ENCODE measurements around the gene CYP2A7. TPM values are rescaled to one million over a fixed set of nuclear protein-coding genes. Genes with fewer than 3 reads are reported as not detected.
"Not testable (repeated sequence)": the region's sequence is repeated elsewhere in the genome, so short reads cannot be mapped to it uniquely, and the experiment has no call there.

Gene CYP2A7
- total RNA-seq, 2 donors from 2014 or later: not detected

DNA sequence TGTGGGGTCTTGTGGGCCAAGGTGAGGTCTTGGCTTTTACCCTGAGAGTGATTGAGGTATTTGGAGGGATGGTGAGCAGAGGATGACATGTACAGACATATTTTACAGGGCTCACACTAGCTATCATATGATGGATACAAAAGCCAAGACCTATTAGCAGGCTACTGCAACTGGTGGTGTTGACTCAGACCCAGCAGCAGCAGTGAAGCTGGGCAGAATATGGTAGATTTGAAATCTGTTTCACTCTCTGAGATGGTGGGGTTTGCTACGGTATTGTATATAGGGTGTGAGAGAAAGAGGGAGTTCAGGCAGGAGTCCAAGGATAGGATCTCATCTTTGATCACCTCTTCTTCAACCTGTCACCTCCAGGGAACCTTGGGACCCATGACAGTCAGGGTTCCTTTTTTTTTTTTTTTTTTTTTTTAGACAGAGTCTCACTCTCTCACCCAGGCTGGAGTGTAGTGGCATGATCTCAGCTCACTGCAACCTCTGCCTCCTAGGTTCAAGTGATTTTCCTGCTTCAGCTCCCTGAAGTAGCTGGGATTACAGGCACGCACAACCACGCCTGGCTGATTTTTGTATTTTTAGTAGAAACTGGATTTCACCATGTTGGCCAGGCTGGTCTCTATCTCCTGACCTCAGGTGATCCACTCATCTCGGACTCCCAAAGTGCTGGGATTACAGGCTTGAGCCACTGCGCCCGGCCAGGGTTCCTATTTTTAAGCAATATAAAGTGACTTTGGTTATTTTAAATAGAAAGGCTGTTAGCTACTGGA is 20.1 kb upstream of the CYP2A7 start:
- DNase-seq; ATAC-seq; intact Hi-C loops (cut with DNase I): not testable (repeated sequence)

DNA sequence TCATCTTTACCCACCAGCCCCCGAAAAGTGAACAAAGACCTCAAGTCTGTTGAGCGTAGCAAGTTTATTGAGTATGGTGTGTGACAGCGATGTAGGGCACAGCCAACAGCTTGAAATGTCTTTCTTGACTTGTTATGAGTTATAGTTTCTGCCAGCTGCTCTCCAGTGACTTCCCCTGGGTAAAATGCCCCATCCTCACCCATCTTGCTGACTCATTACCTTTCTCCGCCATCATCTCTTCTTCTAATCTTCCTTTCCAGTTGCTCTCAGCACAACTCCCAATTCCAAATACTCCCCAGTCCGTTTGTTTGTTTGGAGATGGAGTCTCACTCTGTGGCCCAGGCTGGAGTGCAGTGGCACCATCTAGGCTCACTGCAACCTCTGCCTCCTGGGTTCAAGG is 18.5 kb upstream of the CYP2A7 start:
- ATAC-seq; intact Hi-C loops (cut with DNase I); DNase-seq: not testable (repeated sequence)

DNA sequence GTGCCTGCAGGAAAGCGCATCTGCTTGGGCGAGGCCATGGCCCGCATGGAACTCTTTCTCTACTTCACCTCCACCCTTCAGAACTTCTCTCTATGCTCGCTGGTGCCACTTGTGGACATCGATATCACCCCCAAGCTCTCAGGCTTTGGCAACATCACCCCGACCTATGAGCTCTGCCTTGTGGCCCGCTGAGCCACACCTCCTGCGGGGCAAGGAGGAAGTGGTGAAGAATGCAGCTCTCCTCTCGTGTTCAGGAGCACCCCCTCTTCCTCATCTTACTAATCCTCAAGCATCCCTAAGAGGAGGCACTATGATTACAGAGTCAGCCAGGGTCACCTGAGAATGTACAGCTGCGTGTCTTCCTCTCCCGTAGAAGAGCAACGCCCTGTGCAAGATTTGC is 17.9 kb upstream of the CYP2A7 start:
- ATAC-seq; intact Hi-C loops (cut with DNase I); DNase-seq: not testable (repeated sequence)

DNA sequence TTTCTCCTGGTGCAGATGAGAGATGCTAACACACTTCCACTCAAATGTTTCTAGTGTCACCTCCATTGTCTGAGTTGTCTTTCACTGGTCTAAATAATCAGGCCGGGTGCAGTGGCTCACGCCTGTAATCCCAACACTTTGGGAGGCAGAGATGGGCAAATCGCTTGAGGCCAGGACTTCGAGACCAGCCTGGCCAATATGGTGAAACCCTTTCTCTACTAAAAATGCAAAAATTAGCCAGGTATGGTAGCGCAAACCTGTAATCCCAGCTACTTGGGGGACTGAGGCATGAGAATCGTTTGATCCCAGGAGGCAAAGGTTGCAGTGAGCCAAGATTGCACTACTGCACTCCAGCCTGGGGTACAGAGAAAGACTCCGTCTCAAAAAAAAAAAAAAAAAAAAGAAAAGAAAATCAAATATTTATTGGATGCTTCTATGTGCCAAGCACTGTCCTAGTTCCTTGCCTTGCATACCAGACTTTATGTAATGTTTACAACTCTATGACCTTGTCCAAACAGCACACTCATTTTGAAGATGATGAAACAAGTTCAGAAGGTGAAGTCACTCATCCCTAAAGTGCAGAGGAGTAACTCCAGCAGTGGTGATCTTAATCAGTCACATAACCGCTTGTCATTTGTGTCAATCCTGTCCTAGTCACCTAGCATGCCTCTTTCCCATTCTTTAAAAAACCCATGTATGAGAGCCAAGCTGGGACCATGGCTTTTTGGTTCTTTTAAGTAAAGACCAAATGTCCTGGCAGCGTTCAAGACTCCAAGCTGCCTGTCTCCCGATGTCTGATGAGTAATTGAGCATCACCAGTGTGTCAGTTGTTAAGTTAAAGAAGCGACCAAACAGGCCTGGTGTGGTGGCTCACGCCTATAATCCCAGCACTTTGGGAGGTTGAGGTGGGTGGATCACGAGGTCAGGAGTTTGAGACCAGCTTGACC is 15.1 kb upstream of the CYP2A7 start:
- intact Hi-C loops (cut with DNase I); ATAC-seq; DNase-seq: not testable (repeated sequence)

DNA sequence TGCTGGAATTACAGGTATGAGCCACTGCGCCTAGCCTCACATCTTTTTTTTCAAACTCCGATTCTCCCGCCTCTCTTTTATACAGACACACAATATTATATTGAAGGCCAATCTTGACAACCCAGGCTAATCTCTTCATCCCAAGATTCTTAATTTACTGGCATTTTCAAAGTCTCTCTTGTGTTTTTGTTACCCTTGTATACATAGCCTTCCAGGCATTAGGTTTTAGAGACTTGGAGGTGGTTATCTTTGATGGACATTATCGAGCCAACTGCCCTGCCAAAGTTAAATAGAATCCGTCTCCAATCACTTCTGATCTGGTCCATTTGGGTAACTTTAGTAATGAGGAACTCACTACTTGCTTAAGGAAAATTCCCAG is 14.4 kb upstream of the CYP2A7 start:
- ATAC-seq (no peak), DNase-seq (no peak)
- intact Hi-C loops (cut with DNase I): no loop called here

DNA sequence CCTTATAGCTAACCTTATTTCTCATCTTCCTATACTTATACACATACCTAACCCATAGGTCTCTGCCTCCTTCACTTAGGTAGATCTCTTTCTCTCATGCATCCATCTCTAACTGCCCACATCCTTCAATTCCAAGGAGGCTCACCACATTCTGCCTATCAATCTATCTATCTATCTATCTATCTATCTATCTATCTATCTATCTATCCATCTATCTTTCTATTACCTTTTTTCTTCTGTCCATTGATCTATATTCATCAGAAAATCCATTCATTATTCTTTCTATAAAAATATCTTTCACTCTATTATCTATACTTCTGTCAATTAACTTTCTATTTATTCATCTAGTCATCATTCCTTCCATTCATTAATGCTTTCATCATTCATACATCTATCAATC is 11.1 kb upstream of the CYP2A7 start:
- intact Hi-C loops (cut with DNase I): no loop called here
- no peak for DNase-seq
- no peak for ATAC-seq

DNA sequence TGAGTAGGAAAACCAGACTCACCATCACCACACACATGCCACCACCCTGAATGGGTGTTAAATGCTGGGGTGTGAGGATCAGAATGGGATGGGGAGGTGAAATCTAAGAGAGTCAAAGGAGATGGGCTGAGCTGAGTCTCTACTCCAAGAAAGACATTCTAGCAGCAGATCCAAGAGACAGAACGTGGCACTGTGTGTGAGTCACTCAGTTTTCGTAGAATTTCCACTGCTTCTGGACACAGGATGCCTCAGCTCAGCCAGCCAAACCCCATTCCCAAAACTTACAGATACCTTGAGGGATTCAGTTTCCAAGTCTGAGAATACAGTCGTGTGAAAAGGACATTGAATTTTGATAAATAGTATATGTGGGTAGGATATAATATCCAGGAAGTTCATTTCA is 7.3 kb upstream of the CYP2A7 start:
- DNase-seq: no peak
- no peak for ATAC-seq
- intact Hi-C loops (cut with DNase I): no loop called here

DNA sequence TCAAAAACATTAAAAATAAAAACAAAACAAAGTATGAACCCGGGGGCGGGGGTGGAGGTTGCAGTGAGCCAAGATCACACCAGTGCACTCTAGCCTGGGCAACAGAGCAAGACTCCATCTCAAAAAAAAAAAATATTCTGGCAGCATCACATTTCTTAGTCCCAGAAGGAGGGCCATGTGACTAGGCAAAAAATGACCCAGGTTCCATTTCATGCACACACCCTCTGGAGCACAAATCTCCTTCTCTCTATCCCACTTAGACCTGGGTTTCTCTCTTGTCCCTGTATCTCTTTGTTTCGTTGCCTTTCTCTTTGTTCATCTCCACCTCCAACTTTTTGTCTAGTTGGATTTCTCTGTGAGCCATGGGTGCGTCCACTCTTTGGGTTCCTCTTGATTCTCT is 6.2 kb upstream of the CYP2A7 start:
- intact Hi-C loops (cut with DNase I): no loop called here

DNA sequence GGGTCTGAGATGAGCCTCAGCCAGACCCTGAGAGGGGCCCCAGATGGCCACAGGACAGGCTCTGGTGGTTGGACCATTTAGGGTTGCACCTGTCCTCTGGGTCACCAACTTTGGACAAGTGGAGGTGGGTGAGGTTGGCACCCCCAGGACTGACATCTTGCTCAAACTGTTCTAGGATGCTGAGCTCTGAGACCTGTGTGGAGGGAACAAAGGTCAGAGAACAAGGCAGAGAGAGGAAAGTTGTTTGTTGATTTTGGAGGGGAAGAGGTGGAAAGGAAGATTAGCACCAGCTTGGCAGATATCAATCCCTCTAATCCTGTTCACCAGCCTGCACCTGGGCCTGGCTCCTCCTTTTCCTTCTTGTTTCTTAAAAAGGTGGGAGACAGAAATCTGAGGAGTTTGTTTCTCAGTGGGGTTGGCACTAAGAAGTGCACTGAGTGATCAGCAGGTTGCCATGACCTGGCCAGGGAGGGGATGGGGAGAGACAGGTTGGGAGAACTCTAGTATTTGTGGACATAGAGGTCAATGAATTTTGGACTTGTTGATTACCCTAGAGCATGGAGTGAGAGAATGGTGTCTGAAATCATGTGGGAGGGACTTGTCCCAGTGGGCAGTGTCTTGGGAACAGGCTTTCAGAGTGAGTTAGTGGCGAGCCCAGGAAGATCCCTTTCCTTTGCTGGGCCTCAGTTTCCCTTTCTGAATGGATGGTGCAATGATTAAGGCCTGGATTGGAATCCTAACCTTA is 2.3 kb upstream of the CYP2A7 start:
- ATAC-seq; DNase-seq; intact Hi-C loops (cut with DNase I): not testable (repeated sequence)

More for the DNA sequence above, 6.2 kb upstream of the CYP2A7 start:
- ATAC-seq (no peak), DNase-seq (no peak)

DNA sequence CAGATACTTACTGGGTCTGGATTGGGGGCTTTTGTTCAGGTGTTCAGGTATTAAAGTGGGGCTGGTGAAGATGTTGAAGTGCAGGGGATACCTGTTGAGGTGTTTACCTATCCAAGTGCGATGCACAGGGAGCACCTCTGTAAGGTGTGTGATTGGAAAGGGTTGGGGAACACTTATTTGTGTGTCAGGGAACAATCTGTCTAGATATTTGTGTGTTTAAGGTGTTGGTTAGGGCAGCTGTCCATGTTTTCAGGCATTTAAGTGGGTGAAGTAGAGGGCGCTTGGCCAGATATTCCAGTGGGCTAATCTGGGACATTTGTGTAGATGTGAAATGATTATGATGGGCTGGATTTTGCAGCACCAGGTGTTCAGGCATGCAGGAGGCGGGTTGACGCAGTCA is 2.7 kb downstream of the CYP2A7 start:
- DNase-seq; ATAC-seq; intact Hi-C loops (cut with DNase I): not testable (repeated sequence)

DNA sequence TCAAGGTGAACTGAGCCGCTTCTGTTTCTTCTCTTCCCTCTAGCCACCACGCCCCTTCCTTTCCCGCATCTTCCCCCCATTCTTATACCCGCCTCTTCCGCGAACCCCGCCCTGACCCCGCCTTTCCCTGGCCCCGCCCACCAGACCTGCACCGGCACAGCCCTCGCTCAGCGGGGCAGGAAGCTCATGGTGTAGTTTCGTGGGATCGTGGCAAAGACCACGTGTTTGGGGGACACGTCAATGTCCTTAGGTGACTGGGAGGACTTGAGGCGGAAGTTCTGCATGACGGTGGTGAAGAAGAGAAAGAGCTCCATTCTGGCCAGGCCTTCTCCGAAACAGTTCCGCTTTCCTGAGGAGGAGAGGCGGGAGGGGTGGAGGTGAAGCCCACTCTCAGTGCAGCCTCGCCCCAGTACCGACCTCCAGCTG is 6.5 kb downstream of the CYP2A7 start:
- DNase-seq: peak; percentile 74
- intact Hi-C loops (cut with DNase I): not testable (repeated sequence)
- peak; percentile 41 to 97 for ATAC-seq

DNA sequence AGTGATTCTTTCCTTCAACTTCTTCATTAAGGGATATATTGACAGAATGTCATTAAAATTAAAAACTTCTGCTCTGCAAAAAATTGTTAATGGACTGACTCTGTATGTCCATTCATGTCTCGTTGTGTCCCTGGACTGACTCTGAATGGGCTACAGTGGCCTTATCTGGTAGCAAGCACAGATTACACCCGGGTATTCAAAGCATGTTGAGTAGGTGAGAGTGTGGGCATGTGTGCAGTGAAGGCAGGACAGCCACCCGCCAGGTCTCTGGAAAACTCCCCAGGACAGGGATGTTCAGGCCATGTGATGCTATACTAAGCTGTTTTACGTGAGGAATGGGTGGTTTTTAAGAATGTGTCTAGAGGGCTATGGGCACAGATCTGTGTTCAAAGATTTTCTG is 7.2 kb downstream of the CYP2A7 start:
- ATAC-seq: peak; percentile 29 to 73
- intact Hi-C loops (cut with DNase I); DNase-seq: not testable (repeated sequence)

DNA sequence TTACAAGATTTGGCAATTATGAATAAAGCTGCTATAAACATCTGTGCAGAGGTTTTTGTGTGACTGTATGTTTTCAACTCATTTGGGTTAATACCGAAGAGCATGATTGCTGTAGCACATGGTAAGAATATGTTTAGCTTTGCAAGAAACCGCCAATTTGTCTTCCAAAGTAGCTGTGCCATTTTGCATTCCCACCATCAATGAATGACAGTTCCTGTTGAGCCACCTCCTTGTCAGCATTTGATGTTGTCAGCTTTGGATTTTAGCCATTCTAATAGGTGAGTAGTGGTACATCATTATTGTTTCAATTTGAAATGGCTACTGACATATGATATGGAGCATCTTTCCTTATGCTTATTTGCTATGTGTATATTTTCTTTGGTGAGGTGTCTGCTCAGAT is 8.2 kb downstream of the CYP2A7 start:
- ATAC-seq; intact Hi-C loops (cut with DNase I); DNase-seq: not testable (repeated sequence)

DNA sequence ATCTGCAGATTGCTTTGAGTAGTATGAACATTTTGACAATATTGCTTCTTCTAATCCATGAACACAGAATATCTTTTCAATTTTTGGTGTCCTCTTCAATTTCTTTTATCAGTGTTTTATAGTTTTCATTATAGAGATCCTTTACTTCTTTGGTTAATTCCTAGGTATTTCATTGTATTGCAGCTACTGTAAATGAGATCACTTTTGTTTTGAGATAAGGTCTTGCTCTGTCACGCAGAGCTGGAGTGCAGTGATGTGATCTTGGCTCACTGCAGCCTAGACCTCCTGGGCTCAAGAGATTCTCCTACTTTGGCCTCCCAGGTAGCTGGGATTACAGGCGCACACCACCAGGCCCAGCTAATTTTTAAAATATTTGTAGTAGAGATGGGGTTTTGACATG is 9.8 kb downstream of the CYP2A7 start:
- intact Hi-C loops (cut with DNase I): no loop called here

DNA sequence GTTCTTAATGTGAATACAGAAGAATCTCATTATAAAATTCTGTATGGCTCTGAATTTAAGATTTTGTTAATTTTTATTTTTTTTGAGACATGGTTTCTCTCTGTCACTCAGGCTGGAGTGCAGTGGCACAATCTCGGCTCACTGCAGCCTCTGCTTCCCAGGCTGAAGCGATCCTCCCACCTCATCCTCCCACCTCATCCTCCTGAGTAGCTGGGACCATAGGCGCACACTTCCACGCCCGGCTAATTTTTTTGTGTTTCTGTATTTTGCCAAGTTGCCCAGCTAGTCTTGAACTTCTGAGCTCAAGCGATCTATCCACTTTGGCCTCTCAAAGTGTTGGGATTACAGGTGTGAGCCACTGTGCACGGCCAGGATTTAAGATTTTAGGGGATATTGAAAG is 14.3 kb downstream of the CYP2A7 start:
- intact Hi-C loops (cut with DNase I): no loop called here
- ATAC-seq: no peak
- DNase-seq: no peak

More for the DNA sequence above, 9.8 kb downstream of the CYP2A7 start:
- no peak for DNase-seq
- ATAC-seq: no peak

DNA sequence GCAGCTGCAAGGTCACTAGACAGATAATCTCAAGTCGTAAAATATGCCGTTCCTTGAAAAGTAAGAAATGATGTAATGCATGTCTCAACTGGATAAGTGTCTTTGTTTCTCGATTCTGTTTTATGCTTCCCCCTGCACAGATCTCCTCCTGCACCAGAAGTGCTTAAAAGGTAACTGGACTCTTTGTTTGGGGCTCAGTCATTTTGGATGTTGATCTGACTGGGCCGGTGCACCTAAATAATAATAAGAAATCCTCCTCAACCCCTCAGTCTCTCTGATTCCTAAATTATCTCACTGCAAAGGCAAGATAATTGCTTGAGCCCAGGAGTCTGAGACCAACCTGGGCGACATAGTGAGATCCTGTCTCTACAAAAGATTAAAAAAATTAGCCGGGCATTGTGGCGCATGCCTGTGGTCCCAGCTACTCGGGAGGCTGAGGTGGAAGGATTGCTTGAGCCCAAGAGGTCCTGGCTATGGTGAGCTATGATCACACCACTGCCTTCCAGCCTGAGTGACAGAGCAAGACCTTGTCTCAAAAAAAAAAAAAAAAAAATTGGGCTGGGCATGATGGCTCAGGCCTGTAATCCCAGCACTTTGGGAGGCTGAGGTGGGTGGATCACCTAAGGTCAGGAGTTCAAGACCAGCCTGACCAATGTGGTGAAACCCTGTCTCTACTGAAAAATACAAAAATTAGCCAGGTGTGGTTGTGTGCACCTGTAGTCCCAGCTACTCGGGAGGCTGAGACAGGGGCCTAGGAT is 17.1 kb downstream of the CYP2A7 start:
- ATAC-seq; intact Hi-C loops (cut with DNase I); DNase-seq: not testable (repeated sequence)

DNA sequence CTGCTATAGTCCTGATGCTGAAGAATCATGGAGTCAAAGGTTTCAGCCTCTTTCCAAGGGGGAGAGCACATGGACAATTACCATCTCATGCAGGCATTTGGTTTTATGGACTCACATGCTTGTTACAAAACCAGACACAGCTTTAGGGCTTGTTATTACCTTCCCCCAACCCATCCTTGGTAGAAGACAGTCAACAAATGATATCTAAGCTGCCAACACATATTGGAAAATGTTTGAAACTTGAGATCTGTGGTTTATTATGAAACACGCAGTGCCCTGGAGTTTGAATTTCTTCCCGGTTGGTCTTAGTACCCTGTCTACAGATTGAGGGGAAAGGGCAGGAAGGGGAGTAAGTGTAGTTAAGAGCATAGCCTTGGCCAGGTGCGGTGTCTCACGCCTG is 19.2 kb downstream of the CYP2A7 start:
- intact Hi-C loops (cut with DNase I): no loop called here
- peak in 1 of 2 donors; percentile 62 for ATAC-seq
- no peak for DNase-seq

DNA sequence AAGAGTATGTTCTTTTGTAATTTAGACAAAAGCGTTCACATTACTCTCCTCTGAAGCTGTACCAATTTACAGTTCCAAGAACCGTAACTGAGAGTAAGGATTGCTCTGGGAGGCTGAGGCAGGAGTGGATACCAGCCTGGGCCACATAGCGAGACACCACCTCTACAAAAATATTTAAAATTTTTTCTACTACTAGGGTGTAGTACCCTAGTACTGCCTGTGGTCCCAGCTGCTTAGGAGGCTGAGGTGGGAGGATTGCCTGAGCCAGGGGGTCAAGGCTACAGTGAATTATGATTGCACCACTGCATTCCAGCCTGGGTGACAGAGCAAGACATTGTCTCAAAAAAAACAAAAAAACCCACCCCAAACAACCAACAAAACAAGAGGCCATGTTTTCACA is 19.7 kb downstream of the CYP2A7 start:
- DNase-seq (no peak), ATAC-seq (no peak)
- intact Hi-C loops (cut with DNase I): no loop called here

DNA sequence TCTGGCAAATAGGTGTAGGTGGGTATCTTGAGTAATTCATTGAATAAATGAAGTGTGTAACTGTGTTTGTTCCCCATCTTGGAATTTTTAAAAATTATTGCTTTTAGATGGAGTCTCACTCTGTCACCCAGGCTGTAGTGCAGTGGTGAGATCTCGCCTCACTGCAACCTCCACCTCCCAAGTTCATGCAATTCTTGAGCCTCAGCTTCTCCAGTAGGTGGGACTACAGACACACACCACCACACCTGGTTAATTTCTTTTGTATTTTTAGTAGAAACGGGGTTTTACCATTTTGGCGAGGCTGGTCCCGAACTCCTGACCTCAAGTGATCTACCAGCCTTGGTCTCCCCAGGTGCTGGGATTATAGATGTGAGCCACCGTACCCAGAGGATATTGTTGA is 23.9 kb downstream of the CYP2A7 start:
- no peak for DNase-seq
- no peak for ATAC-seq
- intact Hi-C loops (cut with DNase I): no loop called here

Measured in left cardiac atrium (tissue), 4 donors.